ENCODE data around the gene LIN28B.
"Not testable (repeated sequence)": the region's sequence is repeated elsewhere in the genome, so short reads cannot be mapped to it uniquely, and the experiment has no call there.

LIN28B gene

GRCh38 chr6:105005451-105005850 lies 48.5 kb downstream of the LIN28B start:
- ChIA-PET POLR2A (no interaction called here), CTCF (interaction anchor here (0.5 to 1.3 kb wide), 3 partner anchors 11 to 408 kb away, joined by 3 to 4 read pairs (median 4); no protein-coding TSS in a partner anchor)
- Histone ChIP-seq H3K36me3 (ENCODE audit: control insufficient read depth in 2 of 2, insufficient read depth in 1 of 2, low read length in 2 of 2) (no peaks in the 10 kb centered on the region), H3K4me3 (ENCODE audit: low read depth, low read length) (no peak overlapping the region), H3K9me3 (ENCODE audit: control insufficient read depth, insufficient read depth, low read depth, low read length) (no peaks in the 10 kb centered on the region), H3K27ac (ENCODE audit: extremely low read depth, low read depth, low read length) (no peak overlapping the region), H3K4me1 (ENCODE audit: control insufficient read depth, insufficient read depth, low read length) (no peaks in the 10 kb centered on the region)
- TF ChIP-seq ZNF169 (tag by site-specific recombination; IDR thresholded peaks at IDR 0.05), result no peak
- TF ChIP-seq CTCF (tag by site-specific recombination; IDR thresholded peaks at IDR 0.05), result no peak
- TF ChIP-seq ZNF16 (tag by site-specific recombination; IDR thresholded peaks at IDR 0.05; ENCODE audit: low read depth), result no peak
- TF ChIP-seq REPIN1 (tag by site-specific recombination; IDR thresholded peaks at IDR 0.05; ENCODE audit: low read depth), result no peak
- no peak for TF ChIP-seq ZNF184 (tag by site-specific recombination; IDR thresholded peaks at IDR 0.05)
- no peak for TF ChIP-seq ZNF513 (tag by site-specific recombination; IDR thresholded peaks at IDR 0.05)
- no peak for TF ChIP-seq ZNF785 (tag by site-specific recombination; IDR thresholded peaks at IDR 0.05)
- TF ChIP-seq PRDM2 (tag by site-specific recombination; IDR thresholded peaks at IDR 0.05; ENCODE audit: borderline replicate concordance), result no peak
- TF ChIP-seq FEZF1 (tag by site-specific recombination; IDR thresholded peaks at IDR 0.05), result no peak
- TF ChIP-seq HOXA7 (CRISPR knock-in tag; IDR thresholded peaks at IDR 0.05; ENCODE audit: borderline replicate concordance), result no peak

- TF ChIP-seq ZNF121 (tag by site-specific recombination; IDR thresholded peaks at IDR 0.05), result peak; percentile 80
- H3K27ac ChIP-seq (ENCODE audit: extremely low read depth, low read depth, low read length); H3K9me3 ChIP-seq (ENCODE audit: control insufficient read depth, insufficient read depth, low read depth, low read length); H3K4me1 ChIP-seq (ENCODE audit: control insufficient read depth, insufficient read depth, low read length); H3K4me3 ChIP-seq (ENCODE audit: low read depth, low read length); POLR2A ChIA-PET; H3K36me3 ChIP-seq (ENCODE audit: control insufficient read depth in 2 of 2, insufficient read depth in 1 of 2, low read length in 2 of 2): not testable (repeated sequence)
- CTCF ChIA-PET, result interaction anchor here (0.6 kb wide), 1 partner anchor 11 kb away, joined by 4 read pairs; no protein-coding TSS in a partner anchor
These were observed 56.6 kb downstream of the LIN28B start for GRCh38 chr6:105013459-105013858.

- Histone ChIP-seq H3K4me3 (ENCODE audit: low read depth, low read length) (no peak overlapping the region), H3K4me1 (ENCODE audit: control insufficient read depth, insufficient read depth, low read length) (no peaks in the 10 kb centered on the region), H3K36me3 (ENCODE audit: control insufficient read depth in 2 of 2, insufficient read depth in 1 of 2, low read length in 2 of 2) (no peaks in the 10 kb centered on the region; a peak in 1 of 3 replicates), H3K9me3 (ENCODE audit: control insufficient read depth, insufficient read depth, low read depth, low read length) (no peaks in the 10 kb centered on the region), H3K27ac (ENCODE audit: extremely low read depth, low read depth, low read length) (no peak overlapping the region)
- CTCF ChIA-PET, result interaction anchor here (1.2 kb wide), 1 partner anchor 74 kb away, joined by 5 read pairs; no protein-coding TSS in a partner anchor
- POLR2A ChIA-PET, result no interaction called here
- TF ChIP-seq ZNF16 (tag by site-specific recombination; IDR thresholded peaks at IDR 0.05; ENCODE audit: low read depth), result no peak
- no peak for TF ChIP-seq ZFP37 (tag by site-specific recombination; IDR thresholded peaks at IDR 0.05)
- no peak for TF ChIP-seq ZNF366 (tag by site-specific recombination; conservative IDR thresholded peaks at IDR 0.05)
- TF ChIP-seq SCRT1 (tag by site-specific recombination; IDR thresholded peaks at IDR 0.05; ENCODE audit: borderline replicate concordance), result no peak
- no peak for TF ChIP-seq ZNF280D (tag by site-specific recombination; IDR thresholded peaks at IDR 0.05)
- TF ChIP-seq ZNF624 (tag by site-specific recombination; IDR thresholded peaks at IDR 0.05), result no peak
- no peak for TF ChIP-seq ZNF488 (tag by site-specific recombination; IDR thresholded peaks at IDR 0.05)
These were observed 57.5 kb downstream of the LIN28B start for GRCh38 chr6:105014448-105014847.

All from HEK293 (cell line).